CD4-positive, alpha-beta T cell treated with Interleukin-2 at 100 ng/mL for 4 hours (primary cell): ENCODE data around the gene WBP2.
A peak's percentile ranks its signal among the peaks of the same experiment; 100 is the strongest.

ENCODE experiments used
- DNase-seq: peaks from one replicate; pipeline ENCODE4 v3.0.0-alpha.2; 2020; ENCODE audit warnings: low spot score

Gene WBP2

DNA sequence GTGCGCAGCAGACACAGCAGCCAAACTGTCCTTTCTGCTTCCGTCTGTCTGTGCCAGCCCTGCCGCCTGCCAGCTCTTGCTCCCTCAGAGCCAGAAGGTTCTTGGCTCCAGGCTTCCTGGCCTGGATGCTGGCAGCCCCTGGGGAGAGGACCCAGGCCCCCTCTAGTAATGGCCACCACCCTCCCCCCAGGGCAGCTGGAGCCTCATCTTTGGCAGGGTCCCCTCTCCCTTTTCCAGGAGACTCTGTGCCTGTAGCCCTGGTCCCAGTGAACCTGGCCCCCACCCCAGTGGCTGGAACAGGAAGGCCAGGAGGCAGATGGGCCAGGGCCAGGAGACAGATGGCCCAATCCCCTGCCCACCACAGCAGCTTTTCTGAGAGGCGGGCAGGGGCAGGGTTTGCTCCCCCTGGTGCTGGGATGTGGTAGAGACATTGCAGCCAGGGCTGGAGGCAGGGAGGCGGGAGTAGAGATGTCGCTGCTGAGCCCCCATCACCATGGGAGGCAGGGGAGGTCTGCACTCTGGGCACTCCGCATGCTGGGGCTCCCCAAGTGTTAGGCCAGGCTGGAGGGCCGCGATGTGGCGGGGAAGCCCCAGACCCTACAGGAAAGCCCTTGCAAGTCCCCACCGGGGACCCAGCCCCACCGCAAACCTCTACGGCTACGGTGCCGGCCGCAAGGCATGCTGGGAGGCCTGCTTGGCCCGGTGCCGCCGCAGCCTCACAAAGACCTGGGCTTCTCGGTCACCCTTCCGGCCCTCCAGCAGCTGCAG, 27.6 kb downstream of the WBP2 start:
- peak; percentile 66 for DNase-seq

DNA sequence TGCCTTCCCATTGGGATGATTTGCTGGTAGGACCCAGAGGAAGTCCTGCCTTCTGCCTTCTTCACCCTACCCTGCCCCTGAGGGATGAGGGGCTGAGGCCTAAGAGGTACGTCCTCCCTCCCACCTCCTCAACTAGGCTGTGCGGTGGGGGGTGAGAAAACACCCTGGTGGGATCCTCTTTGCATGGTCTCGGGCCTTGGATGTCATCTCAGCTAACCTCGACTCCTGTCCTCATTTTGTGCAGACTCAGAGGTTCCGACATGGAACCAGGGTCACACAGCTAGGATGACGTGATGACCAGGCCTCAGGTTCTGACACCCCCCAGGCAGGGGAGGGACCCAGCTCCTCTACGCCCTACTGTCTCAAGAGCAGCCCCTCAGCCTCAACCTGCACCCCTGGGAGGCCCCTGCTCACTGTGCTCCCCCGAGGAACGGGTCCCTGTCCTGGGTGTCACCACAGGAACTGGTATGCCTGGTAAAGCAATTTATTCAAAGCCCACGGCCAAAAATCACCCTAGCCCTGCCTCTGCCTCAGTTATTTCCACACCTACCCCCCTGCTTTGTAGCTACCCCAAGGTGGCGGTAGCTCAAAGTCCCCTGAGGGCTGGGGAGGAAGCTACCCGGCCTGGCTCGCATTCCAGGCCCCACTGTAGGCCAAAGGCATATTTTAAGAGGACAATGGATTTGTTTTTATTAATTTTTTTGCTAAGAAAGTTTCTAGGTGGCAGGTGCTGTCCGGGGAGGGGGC, 28.4 kb downstream of the WBP2 start:
- DNase-seq: no peak

DNA sequence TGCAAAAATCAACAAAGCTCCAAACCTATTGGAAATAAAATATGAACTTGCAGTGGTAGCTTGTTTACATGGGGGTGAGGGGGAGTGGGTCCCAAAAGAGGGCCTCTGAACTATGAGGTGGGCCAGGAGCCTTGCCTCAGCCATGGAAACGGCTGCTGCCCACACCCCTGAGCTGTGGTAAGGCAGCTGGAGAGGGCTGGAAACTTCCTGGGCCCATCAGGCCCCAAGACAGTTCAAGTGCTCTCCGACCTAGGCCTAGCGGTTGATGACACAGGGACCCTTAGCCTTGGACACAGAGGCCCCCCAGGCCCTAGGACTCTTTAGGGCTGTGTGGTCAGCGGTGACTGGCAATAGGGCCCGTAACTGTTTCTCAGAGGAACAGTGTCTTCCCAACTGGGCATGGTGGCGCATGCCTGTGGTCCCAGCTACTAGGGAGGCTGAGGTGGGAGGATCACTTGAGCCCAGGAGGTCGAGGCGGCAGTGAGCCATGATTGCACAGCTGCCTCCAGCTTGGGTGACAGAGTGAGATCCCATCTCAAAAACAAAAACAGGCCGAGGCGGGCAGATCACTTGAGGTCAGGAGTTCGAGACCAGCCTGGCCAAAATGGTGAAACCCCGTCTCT, 29.3 kb downstream of the WBP2 start:
- DNase-seq: no peak

DNA sequence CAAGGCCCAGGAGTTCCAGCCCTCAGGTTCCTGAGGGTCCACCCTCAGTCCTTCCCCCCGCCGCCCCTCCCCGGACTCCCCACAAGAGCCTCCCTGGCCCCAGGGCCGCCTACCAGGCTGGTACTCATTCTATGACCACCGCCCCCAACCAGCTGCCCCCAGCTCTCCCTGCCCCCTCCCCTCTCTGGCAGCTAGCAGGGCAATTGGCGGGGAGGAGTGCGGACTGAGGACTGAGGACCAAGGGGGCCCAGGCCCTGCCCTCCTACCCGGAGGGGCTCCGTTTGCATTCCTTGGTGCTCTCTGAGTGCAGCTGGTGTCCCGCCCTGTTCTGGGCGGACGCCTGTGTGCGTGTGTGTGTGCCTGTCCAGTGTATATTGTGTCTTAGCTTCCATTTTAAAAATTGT, 30.0 kb downstream of the WBP2 start:
- no peak for DNase-seq

DNA sequence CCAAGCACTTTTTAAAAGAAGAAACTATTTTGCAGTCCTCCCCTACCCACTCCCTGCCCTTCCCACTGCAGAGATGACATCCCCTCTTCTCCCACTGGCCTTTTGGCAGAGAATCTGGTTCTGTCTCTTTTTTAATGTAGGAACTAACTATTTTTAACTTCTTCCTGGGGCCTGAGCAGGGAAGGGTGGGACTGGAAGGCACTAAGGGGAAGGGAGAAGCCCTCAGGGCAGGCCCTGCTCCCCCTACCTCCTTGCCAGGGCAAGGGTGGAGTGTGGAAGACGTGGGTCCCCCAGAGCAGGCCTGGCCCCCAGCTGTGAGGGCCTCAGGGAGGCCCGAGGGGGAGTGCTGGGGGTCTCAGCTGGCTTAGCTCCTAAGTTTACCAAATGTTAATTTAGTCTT, 30.5 kb downstream of the WBP2 start:
- no peak for DNase-seq

DNA sequence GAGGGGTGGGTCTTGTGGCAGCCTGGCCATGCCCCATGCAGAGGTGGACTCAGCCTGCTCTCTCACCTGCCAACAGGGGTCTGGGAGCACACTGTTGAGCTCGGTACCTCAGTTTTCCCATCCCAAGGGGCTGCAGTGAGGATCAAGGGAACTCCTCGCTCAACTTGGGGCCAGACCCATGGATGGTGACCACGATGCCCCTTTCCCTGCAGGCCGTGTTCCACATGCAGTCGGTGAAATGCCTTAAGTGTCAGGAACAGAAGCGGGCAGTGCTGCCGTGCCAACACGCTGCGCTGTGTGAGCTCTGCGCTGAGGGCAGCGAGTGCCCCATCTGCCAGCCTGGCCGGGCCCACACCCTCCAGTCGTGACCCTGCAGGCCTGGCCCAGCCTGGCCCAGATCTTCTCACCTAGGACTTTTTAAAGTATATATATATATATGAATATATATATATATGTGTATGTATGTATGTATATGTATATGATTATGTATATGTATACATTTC, 31.0 kb downstream of the WBP2 start:
- DNase-seq: no peak

DNA sequence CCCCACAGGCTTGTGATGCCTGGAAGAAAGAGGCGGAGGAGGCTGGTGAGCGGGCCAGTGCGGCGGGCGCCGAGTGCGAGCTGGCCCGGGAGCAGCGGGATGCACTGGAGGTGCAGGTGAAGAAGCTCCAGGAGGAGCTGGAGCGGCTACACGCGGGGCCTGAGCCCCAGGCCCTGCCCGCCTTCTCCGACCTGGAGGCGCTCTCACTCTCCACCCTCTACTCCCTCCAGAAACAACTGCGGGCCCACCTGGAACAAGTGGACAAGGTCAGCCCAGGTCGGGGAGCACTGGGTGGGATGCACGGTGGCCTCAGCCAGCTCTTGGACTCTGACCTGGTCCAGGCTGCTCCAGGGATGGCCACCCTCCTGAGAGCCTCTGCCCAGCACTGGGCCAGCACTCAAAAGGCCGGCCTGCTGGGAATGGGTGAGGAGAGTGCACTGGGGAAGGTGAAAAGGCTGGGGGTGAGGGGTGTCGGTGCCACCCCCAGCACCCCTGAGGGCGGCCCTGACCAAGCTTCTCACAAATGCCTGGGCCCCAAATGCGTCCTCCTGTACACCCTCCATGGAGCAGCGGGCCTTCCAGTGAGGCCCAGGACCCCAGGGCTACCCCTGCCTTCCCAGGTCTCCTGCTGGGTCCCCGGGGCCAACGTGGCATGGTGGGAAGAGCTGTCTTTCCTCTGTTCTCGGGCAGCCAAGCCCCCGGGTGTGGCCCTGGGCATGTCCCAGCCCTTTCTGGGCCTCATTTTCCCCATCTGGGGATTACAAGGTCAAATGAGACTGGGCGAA, 31.7 kb downstream of the WBP2 start:
- DNase-seq: no peak

DNA sequence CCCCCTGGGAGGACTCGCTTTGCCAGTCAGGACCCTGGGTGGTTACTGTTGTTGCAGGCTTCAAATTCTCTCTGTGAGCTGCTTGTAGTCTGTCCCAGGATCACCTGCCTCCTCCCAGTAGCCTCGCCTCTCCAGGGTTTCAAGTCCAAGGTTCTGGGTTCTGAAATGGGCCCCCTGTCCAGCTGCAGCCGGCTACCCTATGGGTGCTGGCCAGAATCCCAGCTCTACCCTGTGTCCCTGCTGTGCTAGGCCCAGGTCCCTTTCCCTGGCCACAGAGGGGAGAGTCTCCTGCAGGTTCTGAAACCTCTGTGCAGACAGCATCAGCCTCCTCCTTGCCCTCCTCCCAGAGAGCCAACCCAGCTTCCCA, 32.4 kb downstream of the WBP2 start:
- no peak for DNase-seq

DNA sequence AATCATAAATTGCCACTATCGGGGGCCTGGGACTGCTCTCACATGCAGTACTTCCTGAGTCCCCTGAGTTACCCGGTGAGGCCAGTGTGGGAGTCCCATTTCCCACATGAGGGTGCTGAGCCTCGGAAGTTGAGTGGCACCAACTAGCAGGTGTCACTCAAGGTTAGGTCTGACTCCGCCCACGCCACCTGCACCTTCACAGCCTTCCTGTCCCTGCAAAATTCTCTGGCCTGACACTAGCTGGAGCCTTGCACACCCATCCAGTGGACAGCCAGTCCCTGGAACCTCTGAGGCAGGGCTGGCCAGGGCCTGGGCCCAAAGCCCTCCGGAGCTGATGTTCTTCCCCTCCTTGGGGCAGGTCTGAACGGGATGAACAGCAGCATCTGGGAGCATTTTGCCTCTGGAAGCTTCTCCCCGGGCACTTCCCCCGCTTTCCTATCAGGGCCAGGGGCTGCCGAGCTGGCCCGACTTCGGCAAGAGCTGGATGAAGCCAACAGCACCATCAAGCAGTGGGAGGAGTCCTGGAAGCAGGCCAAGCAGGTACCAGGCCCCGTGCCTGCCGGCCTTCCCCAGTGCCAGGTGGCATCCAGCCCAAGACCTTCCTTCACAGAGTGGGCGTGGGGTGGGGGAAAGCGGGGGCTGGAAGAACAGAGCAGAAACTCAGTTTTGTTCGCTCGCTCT, 32.9 kb downstream of the WBP2 start:
- DNase-seq: peak; percentile 26

DNA sequence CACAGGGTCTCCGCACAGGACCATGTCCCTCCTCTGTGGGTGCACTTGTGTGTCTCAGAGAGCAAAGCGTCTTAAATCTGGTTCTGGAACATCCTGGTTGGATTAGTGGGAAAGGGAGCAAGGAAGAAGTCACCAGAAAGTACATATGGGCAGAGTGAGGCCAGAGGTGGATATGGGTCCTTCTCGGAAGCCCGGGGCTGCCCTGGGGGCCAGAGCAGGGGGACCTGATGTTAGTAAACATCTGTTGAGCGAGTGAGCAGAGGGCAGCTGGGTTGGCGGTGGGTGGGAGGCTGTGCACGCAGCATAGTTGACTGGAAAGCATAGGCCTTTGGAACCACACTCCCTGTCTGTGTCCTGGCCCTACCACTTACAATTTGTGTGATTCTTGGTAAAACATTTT, 33.6 kb downstream of the WBP2 start:
- DNase-seq: no peak

DNA sequence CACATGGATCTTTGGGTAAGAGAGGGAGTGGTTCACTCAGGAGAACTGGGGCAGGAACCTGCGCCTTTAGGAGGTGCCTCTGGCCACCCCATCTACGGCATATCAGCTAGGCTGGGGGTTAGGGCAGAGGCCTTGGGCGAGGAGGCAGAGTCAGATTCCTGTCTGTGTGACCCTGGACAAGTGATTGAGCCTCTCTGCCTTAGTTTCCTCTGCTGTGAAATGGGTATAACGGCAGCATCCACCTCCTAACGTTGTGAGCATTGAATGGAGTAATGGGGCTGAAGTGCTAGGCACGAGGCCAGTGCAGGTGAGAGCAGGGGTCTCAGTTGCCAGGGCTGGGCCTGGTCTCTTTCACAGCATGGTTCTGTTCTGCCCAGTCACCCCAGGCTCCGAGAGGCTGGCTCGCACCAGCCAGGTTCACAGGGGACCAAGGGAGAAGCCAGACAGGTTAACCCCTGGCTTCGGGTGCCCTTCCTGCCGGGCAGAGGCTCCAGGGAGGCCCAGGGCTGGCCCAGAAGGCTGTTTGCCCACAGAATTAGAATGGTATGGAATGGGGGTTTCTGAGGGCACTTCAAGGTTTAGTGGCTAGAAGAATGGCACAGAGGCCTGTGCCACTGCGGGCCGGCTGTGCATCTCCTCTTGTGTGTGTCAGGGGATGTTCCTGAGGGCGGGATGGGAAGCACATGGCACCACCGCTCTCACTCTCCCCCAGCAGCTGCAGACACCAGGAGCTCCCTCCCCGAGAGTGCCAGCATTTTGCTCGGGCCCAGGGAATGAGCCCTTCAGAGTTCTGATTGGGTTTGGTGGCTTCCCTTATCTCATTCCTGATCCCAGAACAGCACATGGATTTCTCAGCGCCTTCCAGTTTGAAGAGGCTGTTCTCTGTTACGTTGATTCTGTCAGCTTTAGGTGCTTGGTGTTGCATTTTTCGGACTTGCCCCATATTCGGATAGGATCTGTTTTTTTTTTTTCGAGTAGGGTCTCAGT, 34.7 kb downstream of the WBP2 start:
- DNase-seq: no peak

DNA sequence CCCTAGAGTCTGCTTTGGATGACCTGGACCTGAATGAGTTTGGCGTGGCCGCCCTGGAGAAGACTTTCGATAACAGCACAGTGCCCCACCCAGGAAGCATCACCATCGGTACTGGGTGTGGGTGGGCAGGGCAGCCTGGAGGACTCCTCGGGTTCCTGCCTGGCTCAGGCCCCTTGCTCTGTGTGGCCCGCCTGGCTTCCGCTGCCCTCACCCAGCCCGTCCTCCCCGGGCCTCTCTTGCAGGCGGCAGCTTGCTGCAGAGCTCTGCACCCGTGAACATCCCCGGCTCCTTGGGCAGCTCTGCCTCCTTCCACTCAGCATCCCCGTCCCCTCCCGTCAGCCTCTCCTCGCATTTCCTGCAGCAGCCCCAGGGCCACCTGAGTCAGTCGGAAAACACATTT, 35.5 kb downstream of the WBP2 start:
- no peak for DNase-seq

DNA sequence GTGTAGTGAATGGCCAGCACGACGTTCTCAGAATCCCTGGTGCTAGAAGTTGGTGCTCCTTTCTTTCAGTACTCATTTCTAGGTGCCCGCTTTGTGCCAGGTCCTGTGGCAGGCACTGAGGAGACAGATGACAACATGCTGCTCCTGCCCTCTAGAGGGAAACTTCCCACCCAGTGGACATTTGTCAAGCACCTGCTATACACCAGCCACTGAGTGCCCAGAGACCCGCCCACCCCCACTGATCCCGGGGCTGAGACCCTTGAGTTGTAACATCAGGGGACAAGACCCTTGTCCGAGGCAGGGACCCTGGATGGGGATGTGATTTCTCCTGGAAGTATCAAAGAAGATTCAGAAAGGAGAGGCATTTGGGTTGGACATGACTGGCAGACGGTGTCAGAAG, 36.0 kb downstream of the WBP2 start:
- DNase-seq: no peak

DNA sequence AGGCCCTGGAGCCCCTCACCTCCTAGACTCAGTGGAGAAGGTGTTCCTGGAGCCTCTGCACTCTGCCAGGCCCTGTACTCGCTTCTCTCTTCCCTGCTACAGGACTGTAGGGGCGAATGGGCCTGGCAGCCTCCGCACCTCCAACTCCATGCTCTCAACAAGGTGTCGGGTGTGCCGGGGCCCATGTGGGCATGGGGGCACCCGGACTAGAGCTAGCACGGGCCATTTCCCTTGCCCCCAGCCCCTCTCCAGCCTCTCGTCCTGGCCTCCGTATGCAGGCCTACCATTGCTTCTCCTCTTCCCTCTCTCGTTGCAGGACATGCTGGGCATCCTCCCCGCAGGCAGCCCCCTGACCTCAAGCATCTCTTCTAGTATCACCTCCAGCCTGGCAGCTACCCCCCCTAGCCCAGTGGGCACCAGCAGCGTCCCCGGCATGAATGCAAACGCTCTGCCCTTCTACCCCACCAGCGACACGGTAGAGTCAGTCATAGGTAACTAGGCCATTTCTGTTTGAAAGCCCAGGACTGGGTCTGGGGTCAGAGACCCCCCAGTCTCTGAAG, 36.7 kb downstream of the WBP2 start:
- no peak for DNase-seq

DNA sequence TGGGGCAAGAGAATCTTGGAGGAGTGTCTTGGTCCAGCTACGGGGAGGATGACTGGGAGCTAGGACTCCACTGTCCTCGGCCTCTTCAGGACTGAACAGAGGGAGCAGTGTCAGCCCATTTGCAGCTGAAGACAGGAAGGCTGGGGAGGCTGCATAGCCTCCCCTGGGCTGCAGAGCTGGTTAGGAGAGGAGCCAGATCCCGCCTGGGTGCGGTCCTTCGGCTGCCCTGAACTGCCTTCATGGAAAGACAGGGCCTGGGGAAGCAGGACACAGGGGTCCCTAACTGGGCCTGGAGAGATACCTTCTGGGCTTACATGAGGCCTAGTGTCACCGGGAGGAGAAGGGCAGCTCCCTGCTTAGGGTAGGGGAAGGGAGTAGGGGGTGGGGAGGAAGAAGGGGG, 37.6 kb downstream of the WBP2 start:
- DNase-seq: no peak

DNA sequence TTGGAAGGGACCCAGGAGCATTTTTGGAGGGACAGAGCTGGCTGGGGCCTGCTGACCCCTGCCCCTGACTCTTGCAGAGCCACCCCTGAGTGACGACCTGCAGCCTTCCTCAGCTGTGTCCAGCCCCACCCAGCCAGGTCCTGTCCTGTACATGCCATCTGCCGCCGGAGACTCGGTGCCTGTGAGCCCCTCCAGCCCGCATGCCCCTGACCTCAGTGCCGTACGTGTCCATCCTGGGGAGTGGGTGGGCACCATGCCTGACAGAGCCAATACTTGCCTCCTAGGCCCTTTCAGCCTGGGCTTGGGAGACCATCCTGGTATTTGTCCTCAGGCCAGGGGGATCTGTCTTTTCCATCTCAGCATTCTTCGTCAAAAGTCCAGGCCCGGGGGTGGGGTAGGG, 38.4 kb downstream of the WBP2 start:
- DNase-seq: no peak

DNA sequence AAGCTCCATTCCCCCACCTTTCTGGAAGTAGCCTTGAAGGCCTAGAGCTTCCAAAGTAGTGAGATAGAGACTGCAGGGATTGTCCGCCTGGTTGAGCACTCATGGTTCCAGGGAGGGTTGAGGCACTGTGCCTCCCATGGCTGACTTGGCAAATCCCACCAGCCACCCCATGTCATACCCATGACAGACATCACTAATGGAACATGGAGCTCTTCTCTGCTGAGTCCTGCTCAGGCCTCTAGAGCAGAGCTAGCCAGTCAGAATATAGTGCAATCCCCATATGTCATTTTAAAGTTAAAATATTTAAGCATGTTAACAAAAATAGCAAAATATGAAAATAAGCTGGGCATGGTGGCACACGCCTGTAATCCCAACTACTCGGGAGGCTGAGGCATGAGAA, 39.7 kb downstream of the WBP2 start:
- DNase-seq: no peak

DNA sequence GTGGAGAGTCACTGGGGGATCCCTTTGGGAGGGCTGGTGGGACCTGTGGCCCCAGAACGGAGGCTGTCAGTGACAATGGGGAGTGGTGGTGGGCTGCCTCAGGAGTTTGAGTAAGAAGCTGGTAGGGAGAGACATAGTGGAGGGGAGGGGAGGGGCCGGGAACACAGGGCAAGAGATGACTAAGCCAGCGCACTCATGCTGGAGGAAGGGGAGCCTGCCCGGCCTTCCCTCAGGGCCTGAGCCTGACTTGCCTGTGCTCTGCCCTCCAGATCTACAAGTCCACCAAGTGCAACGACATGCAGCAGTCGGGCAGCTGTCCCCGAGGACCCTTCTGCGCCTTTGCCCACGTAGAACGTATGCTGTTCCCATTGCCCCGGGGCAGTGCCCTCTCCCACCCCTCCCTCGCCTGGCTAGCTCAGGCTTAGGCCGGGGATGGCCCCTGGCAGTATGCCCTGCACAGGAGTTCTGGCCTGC, 40.2 kb downstream of the WBP2 start:
- no peak for DNase-seq

DNA sequence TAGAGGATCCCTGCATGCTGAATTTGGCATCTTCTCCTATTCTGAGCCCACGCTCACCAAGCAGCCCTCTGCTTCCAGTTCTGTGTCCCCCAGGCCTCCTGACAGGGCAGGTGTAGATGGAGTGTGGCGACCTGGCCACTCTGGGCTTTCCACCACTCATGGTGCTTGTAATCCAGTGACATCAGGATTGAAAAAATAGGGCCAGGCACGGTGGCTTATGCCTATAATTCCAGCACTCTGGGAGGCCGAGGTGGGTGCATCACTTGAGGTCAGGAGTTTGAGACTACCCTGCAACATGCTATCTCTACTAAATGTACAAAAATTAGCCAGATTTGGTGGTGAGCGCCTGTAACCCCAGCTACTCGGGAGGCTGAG, 41.1 kb downstream of the WBP2 start:
- DNase-seq: no peak
